Measurements from ENCODE around the gene APOA4. TPM values are rescaled to one million over a fixed set of nuclear protein-coding genes. Genes with fewer than 3 reads are reported as not detected.
A peak's percentile ranks its signal among the peaks of the same experiment; 100 is the strongest.

The APOA4 gene
- polyA plus RNA-seq, 1 donor from 2014 or later = not detected

- H3F3A ChIP-seq (ENCODE audit: insufficient read depth, low read length, poor library complexity, severe bottlenecking) = no peaks in the 10 kb centered on the region
- H4K20me1 ChIP-seq (ENCODE audit: insufficient read depth) = no peaks in the 10 kb centered on the region
- no peak overlapping the region for H3K4me3 ChIP-seq (ENCODE audit: low read length)
- no peak for TF ChIP-seq REST (IDR thresholded peaks at IDR 0.05; ENCODE audit: borderline replicate concordance)
- no peak for TF ChIP-seq EZH2 (IDR thresholded peaks at IDR 0.05; ENCODE audit: borderline replicate concordance, insufficient read depth, low read length, poor library complexity, severe bottlenecking)
- no peaks in the 10 kb centered on the region for H3K9me3 ChIP-seq (ENCODE audit: low read length)
- no peak overlapping the region for H3K27ac ChIP-seq (ENCODE audit: low read length)
- no peaks in the 10 kb centered on the region for H3K27me3 ChIP-seq (ENCODE audit: insufficient read depth, low read depth, low read length)
- H3K36me3 ChIP-seq (ENCODE audit: insufficient read depth, low read length) = no peaks in the 10 kb centered on the region
- H3K4me2 ChIP-seq (ENCODE audit: low read length) = no peak overlapping the region
- H3K9me2 ChIP-seq (ENCODE audit: insufficient read depth, low read length) = no peaks in the 10 kb centered on the region
- peaks cover 12% of the 10 kb centered on the region for H3K79me2 ChIP-seq (replicated peaks; ENCODE audit: insufficient read depth, low read length)
- H2AFZ ChIP-seq (ENCODE audit: low read depth, low read length) = no peak overlapping the region
- H3K9ac ChIP-seq (ENCODE audit: low read length) = no peak overlapping the region
Observed at GRCh38 chr11:116790167-116791001, 32.7 kb downstream of the APOA4 start.

- peaks cover 12% of the 10 kb centered on the region for H3K79me2 ChIP-seq (replicated peaks; ENCODE audit: insufficient read depth, low read length)
- H3K4me2 ChIP-seq (ENCODE audit: low read length) = no peak overlapping the region
- H3F3A ChIP-seq (ENCODE audit: insufficient read depth, low read length, poor library complexity, severe bottlenecking) = no peaks in the 10 kb centered on the region
- no peaks in the 10 kb centered on the region for H3K36me3 ChIP-seq (ENCODE audit: insufficient read depth, low read length)
- peak overlapping the region; percentile 82 for H3K9ac ChIP-seq (ENCODE audit: low read length)
- no peak overlapping the region for H3K27ac ChIP-seq (ENCODE audit: low read length)
- no peaks in the 10 kb centered on the region for H4K20me1 ChIP-seq (ENCODE audit: insufficient read depth)
- H3K9me3 ChIP-seq (ENCODE audit: low read length) = no peaks in the 10 kb centered on the region
- H3K27me3 ChIP-seq (ENCODE audit: insufficient read depth, low read depth, low read length) = no peaks in the 10 kb centered on the region
- no peak for TF ChIP-seq MXI1 (conservative IDR thresholded peaks at IDR 0.05; ENCODE audit: poor library complexity, severe bottlenecking)
- TF ChIP-seq EP300 (conservative IDR thresholded peaks at IDR 0.05; ENCODE audit: poor library complexity, severe bottlenecking) = no peak
- TF ChIP-seq CTCF (IDR thresholded peaks at IDR 0.05; ENCODE audit: poor library complexity, severe bottlenecking) = no peak
- no peak for TF ChIP-seq SMC3 (conservative IDR thresholded peaks at IDR 0.05; ENCODE audit: poor library complexity)
- no peak for TF ChIP-seq REST (IDR thresholded peaks at IDR 0.05; ENCODE audit: borderline replicate concordance)
- no peak for TF ChIP-seq RAD21 (conservative IDR thresholded peaks at IDR 0.05)
- no peak for TF ChIP-seq EZH2 (IDR thresholded peaks at IDR 0.05; ENCODE audit: borderline replicate concordance, insufficient read depth, low read length, poor library complexity, severe bottlenecking)
- H2AFZ ChIP-seq (ENCODE audit: low read depth, low read length) = no peak overlapping the region
- no peaks in the 10 kb centered on the region for H3K9me2 ChIP-seq (ENCODE audit: insufficient read depth, low read length)
- H3K4me3 ChIP-seq (ENCODE audit: low read length) = peak overlapping the region; percentile 91
Observed at GRCh38 chr11:116788975-116789374, 34.1 kb downstream of the APOA4 start.
